ENCODE data around the gene EIF2D. TPM values are rescaled to one million over a fixed set of nuclear protein-coding genes. Genes with fewer than 3 reads are reported as not detected.

The EIF2D gene
- total and polyA plus RNA-seq, 2 of the 13 experiments (the other 11 are each of a cell fraction or from before 2014, with no cell fraction given) = 45.1 to 64.9 TPM

DNA sequence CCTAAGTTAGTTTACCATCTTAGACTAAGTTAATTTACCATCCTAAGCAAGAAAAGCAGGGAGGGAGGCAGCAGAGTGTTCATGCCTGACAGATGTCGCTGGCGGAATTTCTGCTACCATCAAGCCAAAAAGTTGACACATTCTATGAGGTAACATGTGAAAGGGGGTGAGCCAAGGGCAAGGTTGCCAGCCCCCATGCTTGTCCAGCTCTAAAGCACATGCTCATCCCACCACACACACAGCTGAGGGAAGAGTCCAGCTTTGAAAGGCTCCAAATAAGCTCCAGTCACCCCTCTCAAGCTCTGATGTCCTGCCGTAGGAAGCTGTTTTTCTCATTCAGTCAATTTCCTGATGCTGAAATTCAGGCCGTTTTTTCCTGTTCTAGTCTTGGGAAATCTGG lies 46.3 kb downstream of the EIF2D start:
- Histone ChIP-seq H3K4me3 (replicated peaks in 1 of 3; ENCODE audit: insufficient read depth in 1 of 3, low read depth in 2 of 3, low read length in 3 of 3) (no peak overlapping the region), H4K20me1 (ENCODE audit: insufficient read depth, low read length) (no peaks in the 10 kb centered on the region), H3K27ac (ENCODE audit: extremely low read length, insufficient read depth, low read length) (no peak overlapping the region), H2AFZ (ENCODE audit: low read length) (no peak overlapping the region), H3K79me2 (ENCODE audit: insufficient read depth, low read length) (no peaks in the 10 kb centered on the region), H3K9ac (ENCODE audit: insufficient read depth, low read depth, low read length) (no peak overlapping the region), H3K27me3 (ENCODE audit: control insufficient read depth in 1 of 2, insufficient read depth in 2 of 2, low read length in 2 of 2) (peaks cover 0 to 2% of the 10 kb centered on the region in 2 experiments; a peak in 1 of 5 replicates), H3K4me2 (ENCODE audit: low read depth, low read length) (no peak overlapping the region), H3K4me1 (ENCODE audit: insufficient read depth, low read length) (peaks cover 19% of the 10 kb centered on the region), H3K36me3 (replicated peaks in 1 of 2; ENCODE audit: control insufficient read depth in 1 of 2, insufficient read depth in 2 of 2, low read length in 2 of 2) (no peaks in the 10 kb centered on the region), H3K9me3 (ENCODE audit: low read length) (no peaks in the 10 kb centered on the region)
- in situ Hi-C loops (cut with HindIII; ENCODE audit: extremely low pct_ligation_motif_present, low pct_unique_long_range_greater_than_20kb) = no loop called here
- intact Hi-C loops (cut with micrococcal nuclease; ENCODE audit: unreplicated experiment) = no loop called here
- POLR2A ChIA-PET = no interaction called here
- DNase-seq (ENCODE audit: low spot score) (no peak), FAIRE-seq (no peak), ATAC-seq (no peak)
- TF ChIP-seq, protein P1, sequence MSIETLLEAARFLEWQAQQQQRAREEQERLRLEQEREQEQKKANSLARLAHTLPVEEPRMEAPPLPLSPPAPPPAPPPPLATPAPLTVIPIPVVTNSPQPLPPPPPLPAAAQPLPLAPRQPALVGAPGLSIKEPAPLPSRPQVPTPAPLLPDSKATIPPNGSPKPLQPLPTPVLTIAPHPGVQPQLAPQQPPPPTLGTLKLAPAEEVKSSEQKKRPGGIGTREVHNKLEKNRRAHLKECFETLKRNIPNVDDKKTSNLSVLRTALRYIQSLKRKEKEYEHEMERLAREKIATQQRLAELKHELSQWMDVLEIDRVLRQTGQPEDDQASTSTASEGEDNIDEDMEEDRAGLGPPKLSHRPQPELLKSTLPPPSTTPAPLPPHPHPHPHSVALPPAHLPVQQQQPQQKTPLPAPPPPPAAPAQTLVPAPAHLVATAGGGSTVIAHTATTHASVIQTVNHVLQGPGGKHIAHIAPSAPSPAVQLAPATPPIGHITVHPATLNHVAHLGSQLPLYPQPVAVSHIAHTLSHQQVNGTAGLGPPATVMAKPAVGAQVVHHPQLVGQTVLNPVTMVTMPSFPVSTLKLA (IDR thresholded peaks at IDR 0.05) = 0 out of 2 replicates have a peak, but pooled peaks have one; percentile 6
- TF ChIP-seq NRL (CRISPR knock-in tag; IDR thresholded peaks at IDR 0.05; ENCODE audit: borderline replicate concordance) = no peak
- CTCF ChIA-PET (ENCODE audit: low intra/inter-chr PET ratio, low total read pairs) = no interaction called here
- WGBS (ENCODE audit: low lambda C conversion rate) = 35% methylated on average over 2 of the region's 4 CpGs
- no TSS peak for BruUV-seq (replicated peaks)

GRCh38 chr1:206563367-206564207 lies 48.7 kb downstream of the EIF2D start:
- H3K79me2 ChIP-seq (ENCODE audit: insufficient read depth, low read length) = no peaks in the 10 kb centered on the region
- no TSS peak for BruUV-seq (replicated peaks)
- H3K4me2 ChIP-seq (ENCODE audit: low read depth, low read length) = no peak overlapping the region
- peaks cover 31% of the 10 kb centered on the region for H3K4me1 ChIP-seq (ENCODE audit: insufficient read depth, low read length)
- in situ Hi-C loops (cut with HindIII; ENCODE audit: extremely low pct_ligation_motif_present, low pct_unique_long_range_greater_than_20kb) = no loop called here
- DNase-seq (ENCODE audit: low spot score) = no peak
- H3K36me3 ChIP-seq (replicated peaks in 1 of 2; ENCODE audit: control insufficient read depth in 1 of 2, insufficient read depth in 2 of 2, low read length in 2 of 2) = no peaks in the 10 kb centered on the region
- WGBS (ENCODE audit: low lambda C conversion rate) = 77% methylated on average over 1 of the region's 1 CpG
- FAIRE-seq = no peak
- no peaks in the 10 kb centered on the region for H4K20me1 ChIP-seq (ENCODE audit: insufficient read depth, low read length)
- POLR2A ChIA-PET = no interaction called here
- CTCF ChIA-PET (ENCODE audit: low intra/inter-chr PET ratio, low total read pairs) = no interaction called here
- no peak overlapping the region for H3K9ac ChIP-seq (ENCODE audit: insufficient read depth, low read depth, low read length)
- H3K9me3 ChIP-seq (ENCODE audit: low read length) = no peaks in the 10 kb centered on the region
- H2AFZ ChIP-seq (ENCODE audit: low read length) = no peak overlapping the region
- peaks cover 2 to 14% of the 10 kb centered on the region in 2 experiments; a peak in 3 of 5 replicates for H3K27me3 ChIP-seq (ENCODE audit: control insufficient read depth in 1 of 2, insufficient read depth in 2 of 2, low read length in 2 of 2)
- intact Hi-C loops (cut with micrococcal nuclease; ENCODE audit: unreplicated experiment) = no loop called here
- H3K4me3 ChIP-seq (replicated peaks in 1 of 3; ENCODE audit: insufficient read depth in 1 of 3, low read depth in 2 of 3, low read length in 3 of 3) = no peak overlapping the region
- ATAC-seq = no peak
- no peak overlapping the region for H3K27ac ChIP-seq (ENCODE audit: extremely low read length, insufficient read depth, low read length)
- TF ChIP-seq GZF1 (CRISPR knock-in tag; IDR thresholded peaks at IDR 0.05) (no peak), ZNF337 (CRISPR knock-in tag; IDR thresholded peaks at IDR 0.05; ENCODE audit: borderline replicate concordance, low read depth) (no peak), ZNF30 (CRISPR knock-in tag; IDR thresholded peaks at IDR 0.05) (no peak), ZNF207 (IDR thresholded peaks at IDR 0.05; ENCODE audit: borderline replicate concordance) (no peak), RAD51 (IDR thresholded peaks at IDR 0.05; ENCODE audit: borderline replicate concordance) (no peak), WIZ (CRISPR knock-in tag; IDR thresholded peaks at IDR 0.05) (no peak), ZNF703 (CRISPR knock-in tag; IDR thresholded peaks at IDR 0.05; ENCODE audit: borderline replicate concordance) (no peak), CREB1 (IDR thresholded peaks at IDR 0.05) (no peak), CREB1 (CRISPR knock-in tag; IDR thresholded peaks at IDR 0.05) (no peak), ZNF614 (CRISPR knock-in tag; IDR thresholded peaks at IDR 0.05; ENCODE audit: borderline replicate concordance) (no peak), ZNF839 (CRISPR knock-in tag; IDR thresholded peaks at IDR 0.05; ENCODE audit: borderline replicate concordance) (no peak)
- TF ChIP-seq, protein P2, sequence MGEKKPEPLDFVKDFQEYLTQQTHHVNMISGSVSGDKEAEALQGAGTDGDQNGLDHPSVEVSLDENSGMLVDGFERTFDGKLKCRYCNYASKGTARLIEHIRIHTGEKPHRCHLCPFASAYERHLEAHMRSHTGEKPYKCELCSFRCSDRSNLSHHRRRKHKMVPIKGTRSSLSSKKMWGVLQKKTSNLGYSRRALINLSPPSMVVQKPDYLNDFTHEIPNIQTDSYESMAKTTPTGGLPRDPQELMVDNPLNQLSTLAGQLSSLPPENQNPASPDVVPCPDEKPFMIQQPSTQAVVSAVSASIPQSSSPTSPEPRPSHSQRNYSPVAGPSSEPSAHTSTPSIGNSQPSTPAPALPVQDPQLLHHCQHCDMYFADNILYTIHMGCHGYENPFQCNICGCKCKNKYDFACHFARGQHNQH (CRISPR knock-in tag; IDR thresholded peaks at IDR 0.05) = no peak
- TF ChIP-seq, protein P3, sequence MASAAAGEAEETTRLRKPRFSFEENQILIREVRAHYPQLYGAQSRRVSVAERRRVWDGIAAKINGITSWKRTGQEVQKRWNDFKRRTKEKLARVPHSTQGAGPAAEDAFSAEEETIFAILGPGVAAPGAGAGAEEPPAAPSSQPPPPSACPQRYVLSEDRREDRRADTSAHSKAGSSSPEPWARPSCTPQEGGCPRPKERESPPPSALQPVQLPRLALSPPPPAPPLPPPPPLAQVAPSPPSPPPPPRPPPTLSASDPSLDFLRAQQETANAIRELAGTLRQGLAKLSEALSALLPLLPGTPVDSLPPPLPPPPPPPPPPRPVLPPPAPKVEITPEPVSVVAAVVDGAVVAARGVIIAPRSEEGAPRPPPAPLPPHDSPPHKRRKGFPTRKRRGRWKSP (CRISPR knock-in tag; IDR thresholded peaks at IDR 0.05) = no peak
